ENCODE results near the gene SUMO3. TPM values are rescaled to one million over a fixed set of nuclear protein-coding genes. Genes with fewer than 3 reads are reported as not detected.

The SUMO3 gene
- total and polyA plus RNA-seq, 4 donors: 35.1 to 51.0 (median 40.6) TPM

DNA sequence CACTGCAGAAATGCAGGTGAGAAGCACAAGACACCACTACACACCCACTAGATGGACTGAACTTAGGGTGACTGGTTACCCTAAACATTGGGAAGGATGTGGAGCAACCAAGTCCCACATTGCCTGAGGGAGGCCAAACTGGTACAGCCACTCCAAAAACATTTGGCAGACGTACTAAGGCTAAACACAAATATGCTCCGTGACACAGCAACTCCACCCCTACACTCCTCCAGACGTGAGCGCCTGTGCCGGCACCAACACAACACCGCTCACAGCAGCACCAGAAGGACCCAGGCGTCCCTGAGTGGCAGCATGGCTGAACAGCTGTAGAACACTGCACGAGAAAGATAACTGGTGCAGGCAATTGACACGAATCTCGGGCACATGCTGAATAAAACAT, 40.9 kb upstream of the SUMO3 start:
- Histone ChIP-seq H3K4me1 (ENCODE audit: control insufficient read depth in 4 of 4, insufficient read depth in 4 of 4, low read length in 3 of 4) (no peaks in the 10 kb centered on the region), H3K9ac (ENCODE audit: low read depth in 1 of 2, low read length in 2 of 2) (no peak overlapping the region), H3K36me3 (ENCODE audit: control insufficient read depth in 4 of 4, insufficient read depth in 3 of 4, low read depth in 1 of 4, low read length in 3 of 4) (peaks cover 18 to 51% (median 40%) of the 10 kb centered on the region in 4 donors), H3K27me3 (ENCODE audit: control insufficient read depth in 4 of 4, insufficient read depth in 4 of 4, low read length in 3 of 4) (no peaks in the 10 kb centered on the region), H3K9me3 (ENCODE audit: control insufficient read depth in 4 of 4, low read length in 3 of 4) (no peaks in the 10 kb centered on the region), H3K4me3 (ENCODE audit: low read depth in 1 of 3, low read length in 3 of 3) (no peak overlapping the region), H3K27ac (ENCODE audit: low read depth in 1 of 2, low read length in 2 of 2) (no peak overlapping the region)
- no peak for DNase-seq (ENCODE audit: low spot score)
- WGBS: 89% methylated on average over 10 of the region's 10 CpGs
- no peak for TF ChIP-seq RAD21 (IDR thresholded peaks at IDR 0.05)
- no peak for TF ChIP-seq YY1 (IDR thresholded peaks at IDR 0.05)
- no peak for TF ChIP-seq NR2F2 (IDR thresholded peaks at IDR 0.05)
- TF ChIP-seq JUND (IDR thresholded peaks at IDR 0.05): no peak
- TF ChIP-seq RXRA (IDR thresholded peaks at IDR 0.05): no peak
- no peak for TF ChIP-seq FOXA1 (IDR thresholded peaks at IDR 0.05)
- no peak for TF ChIP-seq FOXA2 (IDR thresholded peaks at IDR 0.05)
- TF ChIP-seq TAF1 (conservative IDR thresholded peaks at IDR 0.05): no peak
- TF ChIP-seq, protein P1, sequence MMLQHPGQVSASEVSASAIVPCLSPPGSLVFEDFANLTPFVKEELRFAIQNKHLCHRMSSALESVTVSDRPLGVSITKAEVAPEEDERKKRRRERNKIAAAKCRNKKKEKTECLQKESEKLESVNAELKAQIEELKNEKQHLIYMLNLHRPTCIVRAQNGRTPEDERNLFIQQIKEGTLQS (IDR thresholded peaks at IDR 0.05): no peak
- TF ChIP-seq SP1 (IDR thresholded peaks at IDR 0.05): no peak
- TF ChIP-seq GABPA (IDR thresholded peaks at IDR 0.05 in 1 of 2, conservative IDR thresholded peaks at IDR 0.05 in 1 of 2): no peak
- no peak for TF ChIP-seq ZBTB33 (IDR thresholded peaks at IDR 0.05)
- no peak for TF ChIP-seq REST (IDR thresholded peaks at IDR 0.05)
- TF ChIP-seq, protein P2, sequence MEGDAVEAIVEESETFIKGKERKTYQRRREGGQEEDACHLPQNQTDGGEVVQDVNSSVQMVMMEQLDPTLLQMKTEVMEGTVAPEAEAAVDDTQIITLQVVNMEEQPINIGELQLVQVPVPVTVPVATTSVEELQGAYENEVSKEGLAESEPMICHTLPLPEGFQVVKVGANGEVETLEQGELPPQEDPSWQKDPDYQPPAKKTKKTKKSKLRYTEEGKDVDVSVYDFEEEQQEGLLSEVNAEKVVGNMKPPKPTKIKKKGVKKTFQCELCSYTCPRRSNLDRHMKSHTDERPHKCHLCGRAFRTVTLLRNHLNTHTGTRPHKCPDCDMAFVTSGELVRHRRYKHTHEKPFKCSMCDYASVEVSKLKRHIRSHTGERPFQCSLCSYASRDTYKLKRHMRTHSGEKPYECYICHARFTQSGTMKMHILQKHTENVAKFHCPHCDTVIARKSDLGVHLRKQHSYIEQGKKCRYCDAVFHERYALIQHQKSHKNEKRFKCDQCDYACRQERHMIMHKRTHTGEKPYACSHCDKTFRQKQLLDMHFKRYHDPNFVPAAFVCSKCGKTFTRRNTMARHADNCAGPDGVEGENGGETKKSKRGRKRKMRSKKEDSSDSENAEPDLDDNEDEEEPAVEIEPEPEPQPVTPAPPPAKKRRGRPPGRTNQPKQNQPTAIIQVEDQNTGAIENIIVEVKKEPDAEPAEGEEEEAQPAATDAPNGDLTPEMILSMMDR (IDR thresholded peaks at IDR 0.05; ENCODE audit: low read depth, low read length, missing input control): no peak
- no peak for TF ChIP-seq HNF4G (IDR thresholded peaks at IDR 0.05)
- TF ChIP-seq HNF4A (conservative IDR thresholded peaks at IDR 0.05): no peak
- no peak for TF ChIP-seq MAX (IDR thresholded peaks at IDR 0.05)
- no peak for TF ChIP-seq EGR1 (IDR thresholded peaks at IDR 0.05; ENCODE audit: low read depth in 2 of 2)
